ENCODE data around the gene LRRC57.

The LRRC57 gene

DNA sequence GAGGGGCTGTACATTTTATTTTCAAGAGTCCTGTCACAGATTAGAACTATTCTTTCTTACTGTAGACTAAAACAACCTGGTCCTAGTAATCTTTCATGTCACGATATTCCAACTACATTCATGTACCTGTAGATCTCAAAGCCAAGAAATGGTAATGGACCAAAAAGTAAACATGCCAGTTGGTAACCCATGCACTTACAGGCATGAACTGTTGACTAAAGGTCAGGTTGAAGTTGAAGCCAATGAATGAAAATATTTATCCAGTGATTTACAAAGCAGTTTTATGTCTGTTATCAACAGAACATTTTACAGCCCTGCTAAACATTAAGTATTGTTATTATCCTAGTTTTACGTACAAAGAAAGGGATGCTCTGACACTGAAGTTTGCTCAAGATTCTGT is 25.3 kb downstream of the LRRC57 start:
- H3K27ac ChIP-seq, result no peak overlapping the region
- CTCF ChIA-PET, result no interaction called here
- DNase-seq (ENCODE audit: low spot score), result no peak
- POLR2A ChIA-PET (ENCODE audit: low non-redundant PET), result interaction anchor here (0.6 kb wide), 1 partner anchor 358 kb away, joined by 4 read pairs; no protein-coding TSS in a partner anchor
- TF ChIP-seq, protein P1, sequence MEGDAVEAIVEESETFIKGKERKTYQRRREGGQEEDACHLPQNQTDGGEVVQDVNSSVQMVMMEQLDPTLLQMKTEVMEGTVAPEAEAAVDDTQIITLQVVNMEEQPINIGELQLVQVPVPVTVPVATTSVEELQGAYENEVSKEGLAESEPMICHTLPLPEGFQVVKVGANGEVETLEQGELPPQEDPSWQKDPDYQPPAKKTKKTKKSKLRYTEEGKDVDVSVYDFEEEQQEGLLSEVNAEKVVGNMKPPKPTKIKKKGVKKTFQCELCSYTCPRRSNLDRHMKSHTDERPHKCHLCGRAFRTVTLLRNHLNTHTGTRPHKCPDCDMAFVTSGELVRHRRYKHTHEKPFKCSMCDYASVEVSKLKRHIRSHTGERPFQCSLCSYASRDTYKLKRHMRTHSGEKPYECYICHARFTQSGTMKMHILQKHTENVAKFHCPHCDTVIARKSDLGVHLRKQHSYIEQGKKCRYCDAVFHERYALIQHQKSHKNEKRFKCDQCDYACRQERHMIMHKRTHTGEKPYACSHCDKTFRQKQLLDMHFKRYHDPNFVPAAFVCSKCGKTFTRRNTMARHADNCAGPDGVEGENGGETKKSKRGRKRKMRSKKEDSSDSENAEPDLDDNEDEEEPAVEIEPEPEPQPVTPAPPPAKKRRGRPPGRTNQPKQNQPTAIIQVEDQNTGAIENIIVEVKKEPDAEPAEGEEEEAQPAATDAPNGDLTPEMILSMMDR (conservative IDR thresholded peaks at IDR 0.05; ENCODE audit: low read depth), result no peak

GRCh38 chr15:42511007-42511391 is 37.6 kb downstream of the LRRC57 start:
- ChIA-PET POLR2A (ENCODE audit: low non-redundant PET) (no interaction called here), CTCF (interaction anchor here (0.6 to 1.0 kb wide), 2 partner anchors 51 to 709 kb away, joined by 3 to 4 read pairs; no protein-coding TSS in a partner anchor)
- TF ChIP-seq, protein P1 (conservative IDR thresholded peaks at IDR 0.05; ENCODE audit: low read depth), result no peak
- DNase-seq (ENCODE audit: low spot score), result peak; percentile 62
- no peak overlapping the region for H3K27ac ChIP-seq

DNA sequence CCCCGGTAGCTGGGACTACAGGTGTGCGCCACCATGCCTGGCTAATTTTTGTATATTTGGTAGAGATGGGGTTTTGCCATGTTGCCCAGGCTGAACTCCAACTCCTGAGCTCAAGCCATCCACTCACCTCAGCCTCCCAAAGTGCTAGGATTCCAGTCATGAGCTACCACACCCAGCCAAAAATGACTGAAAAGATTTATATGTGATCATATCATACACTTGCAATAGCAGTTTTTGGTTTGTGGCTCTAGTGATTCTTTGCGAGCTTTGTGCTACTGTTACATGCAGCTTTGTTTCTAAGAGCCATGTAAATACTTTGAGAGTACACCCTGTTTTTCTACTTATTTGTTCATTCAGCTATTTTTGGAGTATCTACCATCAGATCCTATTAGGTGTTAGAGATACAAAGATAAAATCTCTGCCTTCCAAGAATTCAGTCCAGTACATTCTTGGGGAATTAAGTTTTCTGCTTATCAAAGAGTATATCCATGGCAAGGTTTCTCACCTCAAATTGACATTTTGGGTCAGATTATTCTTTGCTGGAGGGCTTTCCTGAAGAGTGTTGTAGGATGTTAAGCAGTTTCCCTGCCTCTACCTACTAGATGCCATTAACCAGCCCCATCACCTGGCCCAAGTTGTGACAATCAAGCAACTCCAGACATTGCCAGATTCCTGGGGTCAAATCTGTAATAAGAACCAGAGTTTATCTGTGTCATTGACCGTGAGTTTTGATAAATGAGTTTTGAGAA is 38.2 kb downstream of the LRRC57 start:
- CTCF ChIA-PET, result interaction anchor here (0.6 to 1.0 kb wide), 3 partner anchors 52 to 737 kb away, joined by 3 to 4 read pairs (median 3); no protein-coding TSS in a partner anchor
- DNase-seq (ENCODE audit: low spot score), result peak; percentile 4
- TF ChIP-seq, protein P1 (conservative IDR thresholded peaks at IDR 0.05; ENCODE audit: low read depth), result no peak
- H3K27ac ChIP-seq, result 0 out of 2 replicates have a peak overlapping the region, but pooled peaks have one; percentile 3
- POLR2A ChIA-PET (ENCODE audit: low non-redundant PET), result no interaction called here

GRCh38 chr15:42508263-42508690 is 40.3 kb downstream of the LRRC57 start:
- TF ChIP-seq, protein P1 (conservative IDR thresholded peaks at IDR 0.05; ENCODE audit: low read depth), result no peak
- ChIA-PET POLR2A (ENCODE audit: low non-redundant PET) (no interaction called here), CTCF (no interaction called here)
- DNase-seq (ENCODE audit: low spot score), result no peak
- no peak overlapping the region for H3K27ac ChIP-seq

DNA sequence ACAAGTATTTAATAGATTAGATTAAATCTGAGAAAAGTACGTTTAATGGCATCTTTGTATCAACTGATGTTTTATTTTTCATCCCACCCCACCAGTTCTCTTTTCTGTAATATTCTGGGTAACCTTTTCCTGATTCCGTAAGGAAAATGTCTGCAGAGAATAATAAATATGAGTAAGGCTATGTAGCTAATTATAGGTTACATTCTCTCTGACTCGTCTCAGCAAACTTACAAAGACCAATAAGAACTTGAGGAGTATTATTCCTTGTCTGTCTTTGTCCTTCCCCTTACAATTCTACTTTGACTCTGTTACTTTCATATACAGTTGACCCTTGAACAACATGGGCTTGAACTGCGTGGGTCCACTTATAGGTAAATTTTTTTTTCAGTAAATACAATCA is 41.1 kb downstream of the LRRC57 start:
- TF ChIP-seq, protein P1 (conservative IDR thresholded peaks at IDR 0.05; ENCODE audit: low read depth), result no peak
- POLR2A ChIA-PET (ENCODE audit: low non-redundant PET), result no interaction called here

GRCh38 chr15:42504631-42505030 is 44.0 kb downstream of the LRRC57 start:
- POLR2A ChIA-PET (ENCODE audit: low non-redundant PET), result no interaction called here

More for the DNA sequence above, 41.1 kb downstream of the LRRC57 start:
- no peak for DNase-seq (ENCODE audit: low spot score)
- H3K27ac ChIP-seq, result no peak overlapping the region
- CTCF ChIA-PET, result no interaction called here

More at GRCh38 chr15:42504631-42505030, 44.0 kb downstream of the LRRC57 start:
- CTCF ChIA-PET, result interaction anchor here (0.6 to 0.7 kb wide), 5 partner anchors 20 to 1251 kb away, joined by 3 to 4 read pairs (median 4); no protein-coding TSS in a partner anchor
- DNase-seq (ENCODE audit: low spot score), result no peak
- TF ChIP-seq, protein P1 (conservative IDR thresholded peaks at IDR 0.05; ENCODE audit: low read depth), result no peak
- no peak overlapping the region for H3K27ac ChIP-seq
